ENCODE measurements around the gene BPIFB6.

- TF ChIP-seq CTCF (IDR thresholded peaks at IDR 0.05) (no peak), POLR2A (IDR thresholded peaks at IDR 0.05) (no peak), POLR2AphosphoS5 (IDR thresholded peaks at IDR 0.05) (no peak)
Observed at GRCh38 chr20:32990426-32990825, 41.0 kb upstream of the BPIFB6 start.
